NT2/D1 (cell line): ENCODE results near the gene OR6Q1.

Experiments
- SUZ12 ChIP-seq: IDR thresholded peaks from 2 replicates; pipeline ENCODE4 v1.6.1; 2011; ENCODE audit not compliant: insufficient read length, insufficient read depth; ENCODE audit errors: extremely low read depth
- YY1 ChIP-seq: IDR thresholded peaks from 2 replicates; pipeline ENCODE4 v1.6.1; 2011; ENCODE audit not compliant: insufficient read length, insufficient read depth
- ZNF274 ChIP-seq: IDR thresholded peaks from 2 replicates; pipeline ENCODE4 v1.6.1; 2011; ENCODE audit warnings: mild to moderate bottlenecking, low read depth, low read length

GRCh38 chr11:58060939-58061672 lies 30.4 kb downstream of the OR6Q1 start:
- TF ChIP-seq YY1 (no peak), ZNF274 (no peak), SUZ12 (no peak)
